Common myeloid progenitor, CD34-positive (primary cell): ENCODE results near the gene GATM.
"Not testable (repeated sequence)": the region's sequence is repeated elsewhere in the genome, so short reads cannot be mapped to it uniquely, and the experiment has no call there.

Experiments used
- CTCF ChIA-PET: fragments of 350-600 bp; sonication (Branson Sonifier 250); formaldehyde crosslinking; loops from one replicate; lab custom pipeline; 2021; ENCODE audit warnings: antibody characterized with exemption; lab: Charles Lee
- POLR2A ChIA-PET: fragments of 350-600 bp; sonication (Branson Sonifier 250); formaldehyde crosslinking; loops from one replicate; lab custom pipeline; 2021; ENCODE audit warnings: antibody characterized with exemption; lab: Charles Lee
- DNase-seq, 3 donors: peaks; one replicate each; pipeline versions ENCODE4 v3.0.0 to v3.0.0-alpha.2; 2013
- H3K27ac ChIP-seq, 2 experiments: 1 replicate in 1 of 2; 2 replicates in 1 of 2; pipeline ENCODE4 v1.7.0; 2013; ENCODE audit warnings: inconsistent platforms in 2 of 2, low read length in 2 of 2, mild to moderate bottlenecking in 2 of 2, low read depth in 1 of 2, moderate library complexity in 1 of 2; ENCODE audit not compliant: severe bottlenecking in 2 of 2, insufficient read depth in 1 of 2, poor library complexity in 1 of 2
- H3K27me3 ChIP-seq, 5 experiments: replicated peaks in 2 of 5; 1 replicate in 3 of 5; 2 replicates in 2 of 5; pipeline versions ENCODE4 v1.6.1 to v1.7.0; 2013; ENCODE audit warnings: low read length in 4 of 5, mild to moderate bottlenecking in 2 of 5, moderate library complexity in 2 of 5, inconsistent platforms in 1 of 5; ENCODE audit not compliant: insufficient read depth in 5 of 5, control insufficient read depth in 4 of 5
- H3K36me3 ChIP-seq, 4 experiments: 1 replicate in 2 of 4; 2 replicates in 2 of 4; pipeline versions ENCODE4 v1.6.1 to v1.7.0; 2013; ENCODE audit warnings: low read length in 3 of 4, control low read depth in 1 of 4, mild to moderate bottlenecking in 1 of 4; ENCODE audit not compliant: control insufficient read depth in 4 of 4, insufficient read depth in 4 of 4
- H3K4me1 ChIP-seq, 4 experiments: 1 replicate in 3 of 4; 2 replicates in 1 of 4; pipeline versions ENCODE4 v1.6.1 to v1.7.1; 2013; ENCODE audit warnings: low read length in 3 of 4, mild to moderate bottlenecking in 3 of 4, control low read depth in 1 of 4, inconsistent platforms in 1 of 4, moderate library complexity in 1 of 4; ENCODE audit not compliant: control insufficient read depth in 4 of 4, insufficient read depth in 4 of 4; ENCODE audit errors: control extremely low read depth in 1 of 4
- H3K4me3 ChIP-seq, 7 experiments: 1 replicate in 4 of 7; 2 replicates in 3 of 7; pipeline versions ENCODE4 v1.5.1 to v1.7.0; 2013; ENCODE audit warnings: mild to moderate bottlenecking in 7 of 7, low read length in 6 of 7, moderate library complexity in 6 of 7, inconsistent platforms in 2 of 7, low read depth in 2 of 7, control low read depth in 1 of 7; ENCODE audit not compliant: insufficient read depth in 4 of 7, control insufficient read depth in 1 of 7; ENCODE audit errors: extremely low read depth in 1 of 7
- H3K9me3 ChIP-seq, 5 experiments: 1 replicate in 4 of 5; 2 replicates in 1 of 5; pipeline versions ENCODE4 v1.6.1 to v1.7.1; 2013; ENCODE audit warnings: low read length in 4 of 5, mild to moderate bottlenecking in 2 of 5, inconsistent platforms in 1 of 5, low read depth in 1 of 5, moderate library complexity in 1 of 5; ENCODE audit not compliant: control insufficient read depth in 4 of 5, insufficient read depth in 2 of 5; ENCODE audit errors: control extremely low read depth in 1 of 5
- WGBS: methylation state at CpG from one replicate; pipeline ENCODE4 v1.1.5; 2013; ENCODE audit not compliant: insufficient coverage; 5-methylcytosine and 5-hydroxymethylcytosine counted together

GATM gene

DNA sequence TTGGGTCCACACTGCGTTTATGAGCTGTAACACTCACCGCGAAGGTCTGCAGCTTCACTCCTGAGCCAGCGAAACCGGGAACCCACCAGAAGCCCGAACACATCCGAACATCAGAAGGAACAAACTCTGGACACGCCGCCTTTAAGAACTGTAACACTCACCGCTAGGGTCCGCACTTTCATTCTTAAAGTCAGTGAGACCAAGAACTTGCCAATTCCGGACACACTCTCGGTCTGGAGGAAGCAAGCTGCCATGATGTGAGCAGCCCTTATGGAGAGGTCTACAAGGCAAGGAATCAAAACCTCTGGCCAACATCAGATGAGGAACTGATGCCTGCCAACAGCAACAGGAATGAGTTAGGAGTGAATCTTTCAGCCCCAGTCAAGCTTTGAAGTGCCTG lies 63.4 kb downstream of the GATM start:
- WGBS, result 82% methylated on average over 13 of the region's 13 CpGs
- Histone ChIP-seq H3K4me1 (no peaks in the 10 kb centered on the region), H3K36me3 (no peaks in the 10 kb centered on the region), H3K27me3 (no peaks in the 10 kb centered on the region), H3K4me3 (no peak overlapping the region), H3K27ac (no peak overlapping the region), H3K9me3 (no peaks in the 10 kb centered on the region)
- peak; percentile 10 to 53 (median 44) for DNase-seq
- ChIA-PET CTCF (interaction anchor here (1.2 to 2.2 kb wide), 4 partner anchors 62 to 153 kb away, joined by 3 to 13 read pairs (median 6); no protein-coding TSS in a partner anchor), POLR2A (no interaction called here)

- 93% methylated on average over 21 of the region's 31 CpGs for WGBS
- H3K27me3 ChIP-seq, H3K9me3 ChIP-seq, POLR2A ChIA-PET, DNase-seq, H3K4me3 ChIP-seq, H3K27ac ChIP-seq, H3K4me1 ChIP-seq, H3K36me3 ChIP-seq: not testable (repeated sequence)
- CTCF ChIA-PET, result interaction anchor here (1.2 to 1.7 kb wide), 3 partner anchors 63 to 116 kb away, joined by 3 to 13 read pairs (median 3); no protein-coding TSS in a partner anchor
Measured at GRCh38 chr15:45314117-45314516, 64.2 kb downstream of the GATM start.
